GM18951 (cell line): Measurements from ENCODE around the gene CHRNA3.

Source experiments
- POLR2A ChIP-seq: IDR thresholded peaks from 4 replicates; pipeline ENCODE4 v1.6.1; 2011; ENCODE audit warnings: mild to moderate bottlenecking; ENCODE audit not compliant: insufficient read length, insufficient read depth; ENCODE audit errors: extremely low read depth
- in situ Hi-C: fragments of 300-500 bp; cut with MboI; formaldehyde crosslinking; loops from one replicate; pipeline ENCODE4 v1.12.0; 2022; ENCODE audit warnings: low sequenced_read_pairs, mixed read lengths, inconsistent platforms; ENCODE audit not compliant: unreplicated experiment

The CHRNA3 gene

GRCh38 chr15:78620527-78621421, at the start of gene CHRNA3:
TSS of gene CHRNA3 (minus strand) at chr15:78620996. CDS start at chr15:78620794, 202 bp downstream.
- in situ Hi-C loops: no loop called here

GRCh38 chr15:78668987-78669386, 48.2 kb upstream of the CHRNA3 start:
- TF ChIP-seq POLR2A: no peak
- in situ Hi-C loops: no loop called here

More at GRCh38 chr15:78620527-78621421, at the start of gene CHRNA3:
- TF ChIP-seq POLR2A: no peak

GRCh38 chr15:78667578-78668236, 46.9 kb upstream of the CHRNA3 start:
- in situ Hi-C loops: no loop called here
- no peak for TF ChIP-seq POLR2A

GRCh38 chr15:78666010-78666409, 45.2 kb upstream of the CHRNA3 start:
- in situ Hi-C loops: no loop called here
- no peak for TF ChIP-seq POLR2A

GRCh38 chr15:78663703-78664102, 42.9 kb upstream of the CHRNA3 start:
- no peak for TF ChIP-seq POLR2A
- in situ Hi-C loops: no loop called here

- no peak for TF ChIP-seq POLR2A
- in situ Hi-C loops: no loop called here
These were observed 41.2 kb upstream of the CHRNA3 start for GRCh38 chr15:78662028-78662427.

GRCh38 chr15:78661001-78661400, 40.2 kb upstream of the CHRNA3 start:
- in situ Hi-C loops: no loop called here
- TF ChIP-seq POLR2A: no peak

GRCh38 chr15:78660584-78660983, 39.8 kb upstream of the CHRNA3 start:
- in situ Hi-C loops: no loop called here

GRCh38 chr15:78658823-78659222, 38.0 kb upstream of the CHRNA3 start:
- TF ChIP-seq POLR2A: no peak
- in situ Hi-C loops: no loop called here

More at GRCh38 chr15:78660584-78660983, 39.8 kb upstream of the CHRNA3 start:
- no peak for TF ChIP-seq POLR2A

GRCh38 chr15:78654272-78654671, 33.5 kb upstream of the CHRNA3 start:
- in situ Hi-C loops: no loop called here
- TF ChIP-seq POLR2A: no peak

- in situ Hi-C loops: no loop called here
- no peak for TF ChIP-seq POLR2A
These were observed 31.3 kb upstream of the CHRNA3 start for GRCh38 chr15:78651930-78652615.

- no peak for TF ChIP-seq POLR2A
- in situ Hi-C loops: no loop called here
These were observed 30.2 kb upstream of the CHRNA3 start for GRCh38 chr15:78651007-78651406.

- in situ Hi-C loops: no loop called here
- TF ChIP-seq POLR2A: no peak
These were observed 29.2 kb upstream of the CHRNA3 start for GRCh38 chr15:78650022-78650421.
